ENCODE data around the gene CSKMT.
A peak's percentile ranks its signal among the peaks of the same experiment; 100 is the strongest.

The CSKMT gene

GRCh38 chr11:62632492-62632891 is 32.6 kb upstream of the CSKMT start:
- TF ChIP-seq CTCF (conservative IDR thresholded peaks at IDR 0.05) = no peak
- no peak overlapping the region for H3K27ac ChIP-seq

- peak overlapping the region; percentile 19; the same call in 1 of the 2 replicates for H3K27ac ChIP-seq
- no peak for TF ChIP-seq CTCF (conservative IDR thresholded peaks at IDR 0.05)
Observed at GRCh38 chr11:62644220-62644619, 20.9 kb upstream of the CSKMT start.

GRCh38 chr11:62645671-62645945 is 19.5 kb upstream of the CSKMT start:
- peak overlapping the region; percentile 91 for H3K27ac ChIP-seq
- TF ChIP-seq CTCF (conservative IDR thresholded peaks at IDR 0.05) = no peak

GRCh38 chr11:62645946-62646824 is 18.9 kb upstream of the CSKMT start, which contains the start of gene GANAB:
Gene GANAB, minus strand, starts transcription at chr11:62646613. Its CDS starts 14 bp downstream, at chr11:62646599.
- TF ChIP-seq CTCF (conservative IDR thresholded peaks at IDR 0.05) = no peak
- H3K27ac ChIP-seq = peak within 1 kb of the TSS; percentile 91

- H3K27ac ChIP-seq = peak overlapping the region; percentile 91
- no peak for TF ChIP-seq CTCF (conservative IDR thresholded peaks at IDR 0.05)
Observed at GRCh38 chr11:62646825-62647608, 18.1 kb upstream of the CSKMT start.

- peak overlapping the region; percentile 91; the same call in 1 of the 2 replicates for H3K27ac ChIP-seq
- TF ChIP-seq CTCF (conservative IDR thresholded peaks at IDR 0.05) = no peak
Observed at GRCh38 chr11:62647609-62648005, 17.5 kb upstream of the CSKMT start.

- no peak overlapping the region for H3K27ac ChIP-seq
- no peak for TF ChIP-seq CTCF (conservative IDR thresholded peaks at IDR 0.05)
Observed at GRCh38 chr11:62648185-62648966, 16.7 kb upstream of the CSKMT start.

Measured in VCaP (cell line).